HT1080 (cell line): ENCODE results near the gene HOXD9. TPM values are rescaled to one million over a fixed set of nuclear protein-coding genes. Genes with fewer than 3 reads are reported as not detected.

Source experiments
- DNase-seq: peaks from one replicate; pipeline ENCODE4 v3.0.0-alpha.2; 2015; ENCODE audit warnings: low read depth
- total RNA-seq: library from RNA; depleted of rRNA; stranded (reverse); fragments of >200 nt; shearing (Covaris generic); gene quantifications from 2 replicates; pipeline ENCODE4 v1.2.3, GENCODE V29; 2014

Gene HOXD9
- total RNA-seq, 1 experiment from 2014 or later: 0.53 TPM

- DNase-seq: no peak
These were observed 11.9 kb upstream of the HOXD9 start for GRCh38 chr2:176110415-176111308.

- peak; percentile 20 for DNase-seq
These were observed 11.2 kb upstream of the HOXD9 start for GRCh38 chr2:176111309-176111663.

- no peak for DNase-seq
These were observed 10.6 kb upstream of the HOXD9 start for GRCh38 chr2:176111846-176112374.

- no peak for DNase-seq
These were observed 9.9 kb upstream of the HOXD9 start for GRCh38 chr2:176112375-176113302.

GRCh38 chr2:176114120-176114929 is 8.2 kb upstream of the HOXD9 start:
- DNase-seq: no peak

GRCh38 chr2:176114930-176115625 is 7.4 kb upstream of the HOXD9 start:
- no peak for DNase-seq

GRCh38 chr2:176115883-176116813 is 6.4 kb upstream of the HOXD9 start, which contains the start of gene HOXD10:
Gene HOXD10, plus strand, starts transcription at chr2:176116778. Its CDS starts 56 bp downstream, at chr2:176116834.
- DNase-seq: no peak

- no peak for DNase-seq
These were observed 5.2 kb upstream of the HOXD9 start for GRCh38 chr2:176117162-176117822.

- DNase-seq: no peak
These were observed 4.6 kb upstream of the HOXD9 start for GRCh38 chr2:176117823-176118371.

GRCh38 chr2:176118601-176119339 is 3.7 kb upstream of the HOXD9 start:
- no peak for DNase-seq

- no peak for DNase-seq
These were observed 1.9 kb upstream of the HOXD9 start for GRCh38 chr2:176120364-176121189.

GRCh38 chr2:176121190-176122051 is 1.1 kb upstream of the HOXD9 start:
- no peak for DNase-seq

- no peak for DNase-seq
These were observed 352 bp upstream of the HOXD9 start for GRCh38 chr2:176122052-176122682.

GRCh38 chr2:176123411-176124109 is 1.0 kb downstream of the HOXD9 start:
- DNase-seq: no peak
